ENCODE data around the gene GLB1L3.

GLB1L3 gene

DNA sequence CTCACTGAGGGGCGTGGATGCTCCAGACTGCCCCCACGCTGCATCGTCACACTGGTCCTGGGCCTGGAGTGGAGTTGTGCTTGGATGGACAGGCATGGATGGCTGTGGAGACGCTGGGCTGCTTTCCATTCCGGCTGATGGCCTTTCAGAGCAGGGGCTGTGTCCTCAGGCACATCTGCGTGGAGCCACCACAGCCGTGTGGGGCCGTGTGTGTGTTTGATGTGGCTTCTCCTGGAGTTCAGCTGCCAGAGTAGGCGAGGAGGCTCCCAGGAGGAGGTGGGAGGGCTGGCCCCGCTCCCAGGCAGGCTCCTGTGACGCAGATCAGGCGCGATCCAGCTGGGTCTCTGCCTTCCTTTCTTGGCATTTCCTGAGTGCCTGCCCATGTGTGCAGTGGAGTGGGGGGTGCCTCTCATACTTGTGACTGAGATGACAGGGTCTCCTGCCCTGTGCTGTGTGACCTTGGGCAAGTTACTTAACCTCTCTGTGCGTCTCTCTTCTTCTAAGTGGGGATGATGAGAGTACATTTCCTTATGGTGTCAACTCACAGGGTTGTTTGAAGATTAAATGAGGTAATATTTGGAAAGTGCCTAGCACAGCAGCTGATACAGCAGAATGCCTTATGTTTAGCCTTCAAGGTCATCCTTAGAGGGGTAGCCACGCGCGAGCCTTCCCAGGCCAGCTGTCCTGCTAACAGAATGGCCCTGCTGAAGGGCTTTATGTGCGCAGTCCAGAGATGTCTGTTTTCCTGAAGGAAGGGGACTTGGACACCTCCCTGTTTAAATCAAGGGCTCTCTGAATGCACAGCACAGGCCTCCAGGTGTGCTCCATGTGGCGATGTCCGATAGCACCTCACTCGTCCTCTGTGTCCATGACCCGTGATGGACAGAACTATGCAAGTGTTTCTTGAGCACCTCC lies 89.1 kb downstream of the GLB1L3 start:
- no peak overlapping the region for H3K4me3 ChIP-seq (ENCODE audit: low read depth, low read length)
- TF ChIP-seq, protein P1, sequence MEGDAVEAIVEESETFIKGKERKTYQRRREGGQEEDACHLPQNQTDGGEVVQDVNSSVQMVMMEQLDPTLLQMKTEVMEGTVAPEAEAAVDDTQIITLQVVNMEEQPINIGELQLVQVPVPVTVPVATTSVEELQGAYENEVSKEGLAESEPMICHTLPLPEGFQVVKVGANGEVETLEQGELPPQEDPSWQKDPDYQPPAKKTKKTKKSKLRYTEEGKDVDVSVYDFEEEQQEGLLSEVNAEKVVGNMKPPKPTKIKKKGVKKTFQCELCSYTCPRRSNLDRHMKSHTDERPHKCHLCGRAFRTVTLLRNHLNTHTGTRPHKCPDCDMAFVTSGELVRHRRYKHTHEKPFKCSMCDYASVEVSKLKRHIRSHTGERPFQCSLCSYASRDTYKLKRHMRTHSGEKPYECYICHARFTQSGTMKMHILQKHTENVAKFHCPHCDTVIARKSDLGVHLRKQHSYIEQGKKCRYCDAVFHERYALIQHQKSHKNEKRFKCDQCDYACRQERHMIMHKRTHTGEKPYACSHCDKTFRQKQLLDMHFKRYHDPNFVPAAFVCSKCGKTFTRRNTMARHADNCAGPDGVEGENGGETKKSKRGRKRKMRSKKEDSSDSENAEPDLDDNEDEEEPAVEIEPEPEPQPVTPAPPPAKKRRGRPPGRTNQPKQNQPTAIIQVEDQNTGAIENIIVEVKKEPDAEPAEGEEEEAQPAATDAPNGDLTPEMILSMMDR (IDR thresholded peaks at IDR 0.05; ENCODE audit: low read depth, low read length): no peak

DNA sequence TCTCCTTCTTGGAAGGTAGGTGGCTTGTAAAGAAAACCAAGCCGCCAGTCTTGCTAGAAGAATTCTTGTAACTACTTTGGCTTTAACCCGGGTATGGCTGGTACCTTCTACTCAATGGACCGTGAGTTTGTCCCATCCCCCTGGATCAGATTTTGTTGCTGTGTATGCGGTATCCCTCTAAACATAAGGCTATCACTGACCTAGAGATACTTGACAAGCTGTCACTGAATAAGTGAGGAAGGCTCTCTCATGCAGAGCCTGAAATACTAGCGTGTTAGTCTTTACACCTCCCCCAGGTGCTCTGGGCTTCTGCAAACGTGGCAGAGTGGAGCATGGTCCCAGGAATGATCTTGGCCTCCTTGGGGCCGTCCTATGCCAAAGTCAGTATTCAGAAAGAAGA lies 90.1 kb downstream of the GLB1L3 start:
- no peak overlapping the region for H3K4me3 ChIP-seq (ENCODE audit: low read depth, low read length)
- TF ChIP-seq, protein P1 (IDR thresholded peaks at IDR 0.05; ENCODE audit: low read depth, low read length): no peak

DNA sequence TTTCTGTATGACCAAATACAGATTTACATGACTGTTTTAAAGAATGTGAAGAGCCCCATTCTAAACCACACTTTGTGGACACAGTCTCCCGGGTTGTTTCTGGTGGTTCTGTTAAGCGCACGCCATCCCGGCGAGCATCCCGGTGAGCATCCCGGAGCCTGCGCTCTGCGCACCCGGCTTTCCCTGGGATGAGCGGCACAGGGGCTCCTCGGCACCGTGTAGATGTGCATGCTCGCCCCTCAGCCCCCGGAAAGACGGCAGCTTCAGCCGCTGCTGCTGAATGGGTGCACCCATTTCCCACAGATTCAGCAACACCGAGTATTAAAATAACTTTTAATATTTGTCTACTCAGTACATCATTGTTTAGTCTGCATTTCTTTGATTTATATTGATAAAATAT lies 91.6 kb downstream of the GLB1L3 start:
- no peak overlapping the region for H3K4me3 ChIP-seq (ENCODE audit: low read depth, low read length)
- TF ChIP-seq, protein P1 (IDR thresholded peaks at IDR 0.05; ENCODE audit: low read depth, low read length): no peak

Measured in WI38 (cell line).